WI38 (cell line): ENCODE measurements around the gene MS4A1.

Experiments used
- H3K4me3 ChIP-seq: 2 replicates; pipeline ENCODE4 v1.5.1; 2011; ENCODE audit warnings: low read depth, mild to moderate bottlenecking, control low read depth, low read length
- CTCF ChIP-seq: IDR thresholded peaks from 2 replicates; pipeline ENCODE4 v1.5.1; 2012; ENCODE audit warnings: low read depth, mild to moderate bottlenecking, control low read depth, low read length

Gene MS4A1

GRCh38 chr11:60513496-60514460 lies 58.1 kb downstream of the MS4A1 start:
- no peak overlapping the region for H3K4me3 ChIP-seq
- no peak for TF ChIP-seq CTCF

GRCh38 chr11:60515144-60515855 lies 59.7 kb downstream of the MS4A1 start, which contains the start of gene MS4A13:
Gene MS4A13, plus strand, starts transcription at chr11:60515392. Its CDS starts 2,692 bp downstream, at chr11:60518084.
- TF ChIP-seq CTCF = no peak
- H3K4me3 ChIP-seq = no peak within 1 kb of the TSS
